Stimulated activated CD4-positive, alpha-beta T cell treated with anti-CD3 and anti-CD28 coated beads, TNF-alpha, amount 100 ng/mL, for 4 hours (primary cell): Measurements from ENCODE around the gene CPN2.

Experiments
- DNase-seq, 3 experiments: peaks; one replicate each; pipeline ENCODE4 v3.0.0-alpha.2; 2020; ENCODE audit warnings: low read depth in 3 of 3

Gene CPN2

GRCh38 chr3:194380326-194380725 is 29.2 kb upstream of the CPN2 start:
- DNase-seq, result no peak

GRCh38 chr3:194379651-194380050 is 28.5 kb upstream of the CPN2 start:
- no peak for DNase-seq

GRCh38 chr3:194379231-194379630 is 28.1 kb upstream of the CPN2 start:
- no peak for DNase-seq

- DNase-seq, result no peak
Observed at GRCh38 chr3:194377708-194378107, 26.6 kb upstream of the CPN2 start.

GRCh38 chr3:194376241-194376560 is 25.1 kb upstream of the CPN2 start:
- DNase-seq, result no peak

GRCh38 chr3:194375473-194376240 is 24.5 kb upstream of the CPN2 start:
- no peak for DNase-seq

- no peak for DNase-seq
Observed at GRCh38 chr3:194374935-194375334, 23.8 kb upstream of the CPN2 start.

GRCh38 chr3:194373899-194374298 is 22.8 kb upstream of the CPN2 start:
- DNase-seq, result no peak

- no peak for DNase-seq
Observed at GRCh38 chr3:194373028-194373427, 21.9 kb upstream of the CPN2 start.

GRCh38 chr3:194370753-194371152 is 19.6 kb upstream of the CPN2 start:
- DNase-seq, result no peak

GRCh38 chr3:194369522-194370279 is 18.6 kb upstream of the CPN2 start, which contains the start of gene LRRC15:
TSS of gene LRRC15 (minus strand) at chr3:194369743. CDS start at chr3:194361043, 8,700 bp downstream.
- no peak for DNase-seq

- DNase-seq, result no peak
Observed at GRCh38 chr3:194368918-194369317, 17.8 kb upstream of the CPN2 start.

GRCh38 chr3:194367992-194368841 is 17.1 kb upstream of the CPN2 start:
- no peak for DNase-seq

GRCh38 chr3:194365978-194366490 is 14.9 kb upstream of the CPN2 start:
- DNase-seq, result no peak

- DNase-seq, result no peak
Observed at GRCh38 chr3:194365526-194365925, 14.4 kb upstream of the CPN2 start.

GRCh38 chr3:194364652-194365434 is 13.7 kb upstream of the CPN2 start:
- no peak for DNase-seq

- no peak for DNase-seq
Observed at GRCh38 chr3:194364314-194364651, 13.2 kb upstream of the CPN2 start.

GRCh38 chr3:194360568-194360967 is 9.4 kb upstream of the CPN2 start:
- no peak for DNase-seq

GRCh38 chr3:194357681-194358080 is 6.6 kb upstream of the CPN2 start:
- no peak for DNase-seq

- no peak for DNase-seq
Observed at GRCh38 chr3:194355379-194355778, 4.3 kb upstream of the CPN2 start.

GRCh38 chr3:194354315-194354714 is 3.2 kb upstream of the CPN2 start:
- no peak for DNase-seq
